GM18505 (cell line): Measurements from ENCODE around the gene CHPF.

ENCODE experiments used
- ATAC-seq: cut with Tn5 transposase; IDR thresholded peaks from one replicate; pipeline ENCODE4 v1.9.1; 2021; ENCODE audit not compliant: unreplicated experiment
- POLR2A ChIP-seq: IDR thresholded peaks from 4 replicates; pipeline ENCODE4 v1.6.1; 2011; ENCODE audit warnings: borderline replicate concordance; ENCODE audit not compliant: insufficient read depth, insufficient read length; ENCODE audit errors: extremely low read depth

CHPF gene

GRCh38 chr2:219538956-219539788 lies 4.4 kb downstream of the CHPF start:
- ATAC-seq, result no peak
- no peak for TF ChIP-seq POLR2A

GRCh38 chr2:219538504-219538951 lies 5.1 kb downstream of the CHPF start:
- ATAC-seq, result no peak
- no peak for TF ChIP-seq POLR2A

GRCh38 chr2:219537657-219538488 lies 5.7 kb downstream of the CHPF start:
- ATAC-seq, result no peak

GRCh38 chr2:219536967-219537366 lies 6.6 kb downstream of the CHPF start:
- TF ChIP-seq POLR2A, result no peak
- no peak for ATAC-seq

More at GRCh38 chr2:219537657-219538488, 5.7 kb downstream of the CHPF start:
- no peak for TF ChIP-seq POLR2A

- no peak for ATAC-seq
- TF ChIP-seq POLR2A, result no peak
These were observed 7.2 kb downstream of the CHPF start for GRCh38 chr2:219536425-219536824.

GRCh38 chr2:219533930-219534661 lies 9.5 kb downstream of the CHPF start:
- ATAC-seq, result no peak
- TF ChIP-seq POLR2A, result no peak

- TF ChIP-seq POLR2A, result no peak
- ATAC-seq, result no peak
These were observed 11.3 kb downstream of the CHPF start for GRCh38 chr2:219532378-219532649.

GRCh38 chr2:219531639-219532377 lies 11.8 kb downstream of the CHPF start:
- ATAC-seq, result no peak
- TF ChIP-seq POLR2A, result no peak

GRCh38 chr2:219530048-219530963 lies 13.3 kb downstream of the CHPF start:
- no peak for TF ChIP-seq POLR2A
- ATAC-seq, result no peak

- TF ChIP-seq POLR2A, result no peak
- ATAC-seq, result no peak
These were observed 16.1 kb downstream of the CHPF start for GRCh38 chr2:219527472-219527871.

GRCh38 chr2:219527076-219527394 lies 16.6 kb downstream of the CHPF start:
- TF ChIP-seq POLR2A, result no peak
- no peak for ATAC-seq
